ENCODE measurements around the gene NPBWR2.

The NPBWR2 gene

DNA sequence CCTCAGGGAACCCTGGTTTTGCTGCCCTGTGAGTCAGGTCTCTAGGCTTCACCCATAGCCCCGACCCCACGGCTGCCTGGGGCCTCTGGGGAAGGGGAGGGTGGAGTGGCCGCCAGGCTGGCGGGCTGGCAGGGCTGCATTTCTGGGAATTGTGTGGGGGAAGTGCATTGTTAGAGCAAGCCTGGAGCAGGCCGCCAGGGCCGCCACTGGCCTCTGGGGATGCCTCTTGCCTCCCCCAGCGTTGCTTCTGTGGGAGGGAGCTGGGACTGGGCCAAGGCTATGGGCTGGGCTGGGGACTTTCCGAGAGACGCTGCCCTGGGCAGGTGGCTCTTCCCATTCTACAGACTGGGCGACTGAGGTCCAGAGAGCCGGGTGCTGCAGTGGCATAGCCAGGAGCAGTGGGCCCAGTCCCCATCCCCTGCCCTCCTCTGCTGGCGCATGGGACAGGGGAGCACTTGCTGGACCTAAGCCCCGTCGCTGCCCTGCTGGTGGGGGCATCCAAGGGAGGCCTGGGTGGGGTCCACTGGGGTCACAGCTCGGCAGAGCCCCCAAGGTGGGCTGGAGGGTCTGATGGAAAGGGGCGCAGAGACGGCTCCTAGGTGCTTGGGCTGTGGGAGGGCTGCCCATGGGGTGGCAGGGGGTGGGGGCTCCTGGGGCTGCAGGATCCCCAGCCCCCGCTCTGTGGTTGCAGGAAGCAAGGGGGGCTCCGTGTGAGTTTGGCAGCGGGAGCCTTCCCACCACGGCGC is 51.3 kb downstream of the NPBWR2 start:
- peak; percentile 10 for DNase-seq

GRCh38 chr20:64055396-64055892 is 51.9 kb downstream of the NPBWR2 start:
- DNase-seq: no peak

DNA sequence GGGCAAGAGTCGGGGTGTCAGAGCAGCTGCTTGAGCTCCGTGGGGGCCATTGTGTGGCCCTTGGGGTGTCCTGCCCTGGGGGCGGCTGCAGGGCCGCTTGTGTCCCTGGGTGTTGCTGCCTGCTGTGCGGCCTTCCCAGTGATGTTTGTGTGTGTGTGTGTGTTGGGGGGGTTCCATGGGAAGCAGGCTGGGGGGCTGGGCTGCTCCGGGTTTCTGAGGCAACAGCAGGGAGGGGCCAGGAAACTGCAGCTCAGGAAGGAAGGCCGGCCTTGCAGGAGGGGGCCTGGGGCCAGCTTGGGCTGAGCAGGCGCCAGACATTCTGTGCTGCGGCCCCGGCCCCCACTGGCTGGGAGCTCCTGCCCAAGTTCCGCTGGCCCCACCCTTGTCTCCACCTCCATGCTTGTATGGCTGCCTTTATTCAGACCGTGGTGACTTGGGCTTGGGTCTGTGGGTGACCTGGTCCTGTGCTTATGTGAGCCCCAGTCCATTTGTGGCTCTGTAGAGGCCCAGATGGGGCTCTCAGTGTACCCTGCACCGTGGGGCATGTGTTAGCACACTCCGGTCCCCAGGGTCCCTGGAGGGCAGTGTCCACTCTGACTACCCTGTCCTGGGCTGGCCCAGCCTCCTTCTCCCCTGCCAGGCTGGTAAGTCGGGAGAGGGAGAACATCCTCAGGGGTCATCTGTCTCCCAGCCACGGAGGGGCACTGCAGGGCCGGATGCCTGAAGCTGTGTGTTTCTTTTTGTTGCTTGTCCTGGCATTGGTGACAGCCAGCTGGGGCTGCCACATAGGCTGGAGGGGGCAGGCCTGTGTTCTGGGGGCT is 53.3 kb downstream of the NPBWR2 start:
- DNase-seq: no peak
